ENCODE data around the gene EMP1.

Gene EMP1

DNA sequence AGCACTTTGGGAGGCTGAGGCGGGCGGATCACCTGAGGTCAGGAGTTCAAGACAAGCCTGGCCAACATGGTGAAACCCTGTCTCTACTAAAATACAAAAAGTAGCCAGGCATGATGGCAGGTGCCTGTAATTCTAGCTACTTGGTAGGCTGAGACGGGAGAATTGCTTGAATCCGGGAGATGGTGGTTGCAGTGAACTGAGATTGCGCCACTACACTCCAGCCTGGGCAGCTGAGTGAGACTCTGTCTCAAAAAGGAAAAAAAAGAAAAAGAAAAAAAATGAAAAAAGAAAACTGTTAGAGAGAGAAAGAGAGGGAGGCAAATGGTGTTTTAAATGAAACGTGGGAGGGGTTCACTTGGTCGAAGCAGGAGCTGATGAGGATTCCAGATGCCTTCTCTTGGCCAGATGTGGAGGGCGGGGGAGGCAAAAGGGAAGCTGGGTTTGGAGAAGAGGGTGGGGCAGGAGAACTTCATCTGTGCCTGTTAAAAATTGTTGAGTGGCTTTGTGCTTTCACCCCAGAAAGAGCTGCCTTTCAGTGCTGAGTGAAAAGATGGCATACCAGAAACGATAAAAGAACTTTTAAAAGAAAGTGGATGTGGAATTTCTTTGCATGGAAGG is 1.1 kb downstream of the EMP1 start:
- no peak for DNase-seq (ENCODE audit: low read depth in 2 of 2)

DNA sequence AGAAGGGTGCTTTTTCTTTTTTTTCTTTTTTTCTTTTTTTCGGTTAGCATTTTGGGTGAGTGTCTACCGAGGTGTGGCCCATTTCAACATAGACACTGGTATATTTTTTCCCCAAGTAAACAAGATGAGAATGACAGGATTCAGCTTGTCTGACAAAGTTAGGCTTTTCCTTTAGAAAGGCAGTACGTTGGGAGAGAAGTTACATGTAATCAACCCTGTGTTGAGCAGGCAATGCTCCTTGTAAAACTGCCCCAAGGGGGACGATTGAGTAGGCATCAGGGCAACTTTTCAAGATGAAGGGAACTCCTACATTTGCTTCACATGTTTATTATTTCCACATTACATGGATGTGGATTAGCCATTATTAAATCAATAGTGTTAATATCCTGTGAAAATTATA is 1.7 kb downstream of the EMP1 start:
- DNase-seq (ENCODE audit: low read depth in 2 of 2): no peak

DNA sequence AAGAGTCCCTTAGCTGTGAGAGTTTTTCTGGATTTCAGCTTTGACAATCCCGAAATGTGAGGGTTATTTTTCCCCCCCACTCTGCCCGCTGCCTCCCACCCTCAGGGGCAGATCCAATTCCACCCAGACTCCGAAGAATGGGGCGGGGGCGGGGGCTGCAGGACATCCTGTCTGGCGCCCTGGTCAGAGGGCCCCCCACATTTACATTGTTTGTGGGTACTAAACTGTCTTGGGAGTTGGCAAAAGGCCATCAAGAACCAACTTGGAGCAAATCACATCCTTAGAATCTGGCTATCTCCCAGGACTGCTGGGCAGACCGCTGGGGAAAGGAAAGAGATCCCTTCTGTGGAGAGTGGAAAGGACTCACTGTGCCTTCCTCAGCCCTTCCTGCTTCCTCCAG is 2.4 kb downstream of the EMP1 start:
- no peak for DNase-seq (ENCODE audit: low read depth in 2 of 2)

DNA sequence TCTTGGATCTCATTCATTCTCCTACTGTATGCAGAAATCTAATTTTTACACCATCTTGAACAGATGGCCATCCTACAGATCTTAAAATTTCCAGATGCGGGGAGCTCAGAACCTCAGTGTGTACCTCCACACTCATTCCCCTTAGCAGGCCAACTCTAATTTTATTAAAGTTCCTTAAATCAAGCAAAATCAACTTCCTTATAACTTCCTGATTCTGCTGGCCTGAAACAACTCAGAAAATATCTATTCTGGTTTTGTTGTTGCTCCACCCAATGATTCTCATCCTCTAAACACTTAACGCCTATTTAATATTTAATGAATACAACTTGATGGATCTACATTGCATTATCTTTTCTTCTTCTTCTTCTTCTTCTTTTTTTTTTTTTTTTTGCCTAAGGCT is 3.1 kb downstream of the EMP1 start:
- DNase-seq (ENCODE audit: low read depth in 2 of 2): no peak

DNA sequence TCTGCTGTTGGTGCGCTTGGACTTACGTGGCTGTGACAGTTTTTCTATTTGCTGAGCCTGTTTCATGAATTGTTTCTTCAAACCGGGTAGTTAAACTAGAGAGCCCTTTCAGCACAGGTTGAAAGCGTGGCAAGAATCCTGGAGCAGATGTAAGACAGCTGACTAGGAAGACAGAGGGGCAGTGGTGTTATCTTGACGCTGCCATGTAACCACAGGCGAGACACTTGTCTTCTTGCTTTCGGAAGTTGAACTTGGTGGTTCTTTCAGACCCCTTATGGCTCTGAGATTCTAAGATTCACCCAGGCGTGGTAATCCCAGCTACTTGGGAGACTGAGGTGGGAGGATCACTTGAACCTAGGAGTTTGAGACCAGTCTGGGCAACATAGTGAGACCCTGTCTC is 4.3 kb downstream of the EMP1 start:
- DNase-seq (ENCODE audit: low read depth in 2 of 2): no peak

DNA sequence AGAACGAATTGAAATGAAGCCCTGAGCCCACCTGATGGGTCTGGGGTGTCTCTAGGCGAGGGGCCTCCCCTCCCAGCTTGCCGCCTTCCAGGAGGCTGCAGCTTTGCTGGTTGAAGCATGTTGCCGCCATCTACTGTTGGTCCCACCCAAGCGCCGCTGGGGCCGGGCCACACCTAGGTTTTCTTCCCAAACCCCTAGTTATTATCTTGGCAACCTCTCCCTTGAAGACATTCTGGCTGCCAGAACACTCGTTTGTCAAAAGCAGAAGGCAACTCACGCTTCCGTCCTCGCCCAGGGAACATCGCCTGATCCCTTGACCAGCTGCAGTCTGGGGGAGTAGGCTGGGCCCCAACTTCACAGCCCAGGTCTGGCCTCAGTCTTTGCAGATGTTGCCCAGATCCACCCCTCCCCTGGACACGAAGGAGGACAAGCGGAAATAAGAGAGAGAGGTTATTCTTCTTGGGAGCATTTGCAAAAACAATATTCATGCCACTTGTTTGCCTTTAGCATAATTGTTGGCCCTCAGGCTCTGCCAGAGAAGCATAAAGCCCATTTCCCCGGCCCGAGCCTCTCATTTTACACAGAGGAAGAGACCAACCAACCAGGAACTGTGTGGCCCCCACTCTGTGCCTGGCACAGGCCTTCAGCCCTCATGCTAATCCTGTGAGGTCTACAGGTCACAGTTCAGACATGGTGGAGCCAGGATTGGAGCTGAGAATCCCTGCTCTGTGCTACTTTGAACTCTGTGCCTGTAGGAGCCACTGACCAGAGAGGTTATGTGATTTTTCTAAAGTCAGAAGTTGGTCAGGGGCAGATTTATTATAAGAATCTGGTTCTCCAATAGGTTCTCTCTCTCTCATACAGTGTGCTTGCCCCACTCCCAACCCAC is 6.8 kb downstream of the EMP1 start:
- DNase-seq (ENCODE audit: low read depth in 2 of 2): no peak

DNA sequence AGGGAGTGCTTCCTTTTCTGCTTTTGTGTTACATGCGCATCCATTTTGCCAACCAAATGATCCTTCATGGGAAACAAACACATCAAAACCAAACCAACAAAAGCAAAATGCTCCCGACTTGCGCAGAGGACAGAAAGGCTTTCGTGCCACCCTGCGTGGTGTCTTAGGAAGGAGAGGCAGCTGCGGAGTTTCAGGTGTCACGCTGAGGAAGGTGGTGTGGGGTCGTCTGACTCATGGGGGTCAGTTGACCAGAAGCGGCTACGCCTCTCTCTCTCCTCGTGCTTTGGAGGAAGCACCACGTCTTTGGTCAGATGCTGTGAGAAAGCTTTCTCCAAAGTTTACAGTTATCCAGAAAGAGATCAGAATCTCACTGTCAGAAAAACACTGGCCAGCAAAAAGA is 7.9 kb downstream of the EMP1 start:
- no peak for DNase-seq (ENCODE audit: low read depth in 2 of 2)

DNA sequence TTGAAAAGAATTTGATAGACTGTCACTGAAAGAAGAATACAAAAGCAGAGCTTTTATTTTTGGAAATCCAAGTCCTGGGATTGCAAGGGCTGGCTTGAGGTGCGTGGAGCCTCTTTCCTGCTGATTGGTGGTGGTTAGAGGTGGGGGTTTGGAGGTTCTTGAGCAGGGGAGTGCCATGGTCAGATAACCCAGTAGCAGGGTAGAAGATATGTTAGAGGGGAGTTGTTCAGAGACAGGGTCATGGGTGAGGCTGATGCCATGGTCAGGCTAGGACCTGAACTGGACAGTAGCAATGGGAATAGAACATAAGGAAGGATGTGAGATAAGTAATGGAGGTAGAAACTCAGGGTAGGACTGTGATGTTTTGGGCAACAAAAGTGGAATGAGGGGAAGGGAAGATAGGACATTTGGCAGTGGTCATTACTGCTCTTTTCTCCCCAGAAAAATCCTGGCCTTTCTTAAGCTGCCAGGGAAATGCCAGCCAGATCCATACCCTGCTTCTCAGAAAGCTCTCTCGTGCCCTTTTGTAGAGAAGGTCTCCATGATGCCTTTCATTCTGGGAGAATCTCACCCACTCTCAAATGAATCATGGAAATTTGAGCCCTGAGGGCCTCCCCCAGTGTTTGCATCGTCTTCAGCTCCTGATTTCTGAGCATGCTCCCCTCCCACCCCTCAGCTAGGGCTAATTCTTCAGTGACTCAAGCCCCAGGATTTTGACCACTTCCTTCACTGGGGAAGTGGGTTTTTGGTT is 9.5 kb downstream of the EMP1 start:
- DNase-seq (ENCODE audit: low read depth in 2 of 2): peak; percentile 21 to 34

DNA sequence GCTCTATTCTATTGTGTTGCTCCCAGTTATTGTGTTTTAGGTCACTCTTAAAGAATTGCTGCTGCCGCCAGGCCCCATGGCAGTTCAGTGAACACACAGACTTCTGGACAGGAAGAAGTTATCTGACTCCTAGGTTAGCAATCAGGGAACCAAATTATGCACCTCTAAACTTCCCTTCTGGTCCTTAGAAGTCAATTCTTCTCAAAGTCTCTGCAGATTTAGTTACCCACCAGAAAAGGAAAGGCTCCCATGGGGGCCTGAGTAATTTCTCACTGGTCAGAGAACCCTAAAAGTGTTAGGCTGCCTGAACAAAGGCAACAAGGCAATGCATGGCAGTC is 10.0 kb downstream of the EMP1 start:
- no peak for DNase-seq (ENCODE audit: low read depth in 2 of 2)

DNA sequence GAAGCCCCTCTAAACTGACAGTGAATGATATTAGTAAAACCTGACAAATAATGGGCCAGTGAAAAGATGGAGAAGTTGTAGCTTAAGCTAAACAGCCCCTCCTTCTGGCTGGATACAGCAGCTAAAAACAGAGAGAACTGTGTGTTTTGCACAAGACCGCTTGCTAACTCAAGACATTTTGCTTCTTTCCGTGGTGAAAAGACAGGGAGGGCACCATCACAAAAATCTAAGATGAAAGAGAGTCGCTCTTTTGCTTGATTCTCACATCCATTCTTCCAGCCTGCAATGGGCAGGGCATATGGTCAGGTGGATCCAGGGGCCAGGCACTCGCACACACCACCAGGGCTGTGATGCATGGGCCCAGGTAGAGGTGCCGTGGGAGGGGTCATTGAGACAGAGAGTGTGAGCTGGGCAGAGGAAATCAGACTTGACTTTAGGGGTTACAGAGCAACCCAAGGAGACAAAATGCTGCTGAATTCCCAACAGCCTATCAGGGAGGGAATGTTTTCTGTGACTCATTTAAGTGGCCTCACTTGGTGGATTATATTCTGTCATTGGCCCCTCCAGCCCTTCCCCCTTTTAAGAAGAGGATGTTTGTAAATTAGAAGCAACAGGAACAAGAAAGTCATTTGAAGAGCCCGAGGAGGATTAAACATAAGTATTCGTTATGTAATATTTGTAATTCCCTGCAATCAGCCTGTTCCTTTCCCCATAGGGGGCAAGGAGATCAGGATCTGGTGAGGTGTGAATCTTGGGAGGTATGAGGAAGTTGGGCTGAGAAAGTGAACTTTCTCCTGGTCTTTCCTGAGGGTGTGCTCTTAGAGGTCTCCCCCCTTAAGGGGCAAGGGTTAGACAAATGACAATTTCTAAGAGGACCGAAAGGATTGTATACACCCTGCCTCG is 12.3 kb downstream of the EMP1 start:
- no peak for DNase-seq (ENCODE audit: low read depth in 2 of 2)

DNA sequence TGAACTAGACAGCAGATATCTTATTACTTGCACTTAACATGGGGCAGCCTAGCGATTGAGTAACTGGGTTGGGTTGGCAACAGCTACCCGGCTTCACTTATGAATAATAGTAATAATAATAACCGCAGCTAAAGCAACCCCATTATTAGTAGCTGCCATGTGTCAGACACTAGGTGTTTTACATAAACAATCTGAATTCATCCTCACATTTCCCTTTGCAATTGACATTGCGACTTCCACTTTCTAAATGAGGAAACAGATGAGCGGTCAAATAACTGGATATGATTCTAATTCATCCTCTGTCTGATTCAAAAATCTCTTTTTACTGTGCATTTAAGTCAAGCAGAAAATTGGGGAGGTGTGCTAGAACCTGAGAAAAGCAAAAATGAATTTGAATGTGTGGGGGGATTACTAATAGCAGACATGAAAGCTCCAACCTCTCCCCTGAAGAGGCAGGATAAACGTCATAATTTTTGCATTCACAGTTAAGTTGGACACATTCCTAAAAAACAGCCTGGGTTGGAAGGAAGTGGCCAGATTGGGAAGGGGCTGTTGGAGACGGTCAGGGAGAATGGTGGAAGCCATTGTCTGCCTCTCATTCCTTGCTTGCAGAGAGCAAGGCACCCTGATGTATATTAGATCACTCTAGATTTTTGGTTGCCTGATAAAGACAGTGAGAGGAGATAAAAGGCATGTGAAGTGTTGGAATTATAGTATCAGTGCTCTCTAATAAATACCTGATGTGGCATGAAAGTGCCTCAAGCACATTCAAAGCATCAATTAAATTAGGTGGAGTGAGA is 13.1 kb downstream of the EMP1 start:
- DNase-seq (ENCODE audit: low read depth in 2 of 2): no peak

DNA sequence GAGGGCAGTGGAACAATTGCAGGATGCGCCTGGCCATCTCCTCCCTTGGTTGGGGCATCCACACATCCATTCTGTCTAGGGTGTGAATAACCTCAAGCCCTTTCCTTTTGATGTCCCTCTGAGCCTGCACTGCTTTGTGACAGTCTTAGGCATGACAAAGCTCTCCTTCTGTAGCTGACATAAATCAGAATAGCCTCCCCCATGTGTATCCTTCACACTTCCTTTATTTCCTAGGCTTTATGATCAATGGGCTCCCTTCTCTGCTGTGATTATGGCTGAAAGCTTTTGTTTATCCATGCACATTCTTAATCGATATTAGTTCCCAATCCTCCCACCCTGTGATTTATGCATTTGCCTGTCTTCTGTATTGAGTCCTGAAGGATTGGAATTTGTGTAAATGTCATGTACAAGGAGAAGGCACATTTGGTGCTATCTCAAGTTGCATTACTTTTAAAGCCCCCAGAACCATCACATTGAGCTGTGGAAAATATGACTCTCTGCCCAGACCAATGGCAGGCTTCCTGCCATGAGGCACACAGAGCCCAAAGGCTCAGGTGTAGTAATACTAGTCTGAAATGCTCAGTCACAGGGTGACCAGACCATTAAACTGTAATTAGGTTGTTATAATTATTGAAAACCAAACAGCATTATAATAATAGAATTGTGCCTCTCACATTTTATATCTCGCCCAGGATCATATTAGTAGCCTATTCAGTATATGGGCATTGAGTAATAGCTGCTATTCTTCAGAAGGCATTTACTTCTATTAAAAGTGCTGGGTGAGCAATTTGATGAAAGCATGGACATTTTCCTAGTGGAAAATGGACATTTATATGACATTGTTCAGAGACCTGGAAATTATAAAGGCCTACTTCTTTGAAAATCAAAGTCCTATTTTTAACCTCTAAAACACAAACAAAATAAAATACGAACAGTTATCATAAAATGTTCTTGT is 14.0 kb downstream of the EMP1 start:
- no peak for DNase-seq (ENCODE audit: low read depth in 2 of 2)

DNA sequence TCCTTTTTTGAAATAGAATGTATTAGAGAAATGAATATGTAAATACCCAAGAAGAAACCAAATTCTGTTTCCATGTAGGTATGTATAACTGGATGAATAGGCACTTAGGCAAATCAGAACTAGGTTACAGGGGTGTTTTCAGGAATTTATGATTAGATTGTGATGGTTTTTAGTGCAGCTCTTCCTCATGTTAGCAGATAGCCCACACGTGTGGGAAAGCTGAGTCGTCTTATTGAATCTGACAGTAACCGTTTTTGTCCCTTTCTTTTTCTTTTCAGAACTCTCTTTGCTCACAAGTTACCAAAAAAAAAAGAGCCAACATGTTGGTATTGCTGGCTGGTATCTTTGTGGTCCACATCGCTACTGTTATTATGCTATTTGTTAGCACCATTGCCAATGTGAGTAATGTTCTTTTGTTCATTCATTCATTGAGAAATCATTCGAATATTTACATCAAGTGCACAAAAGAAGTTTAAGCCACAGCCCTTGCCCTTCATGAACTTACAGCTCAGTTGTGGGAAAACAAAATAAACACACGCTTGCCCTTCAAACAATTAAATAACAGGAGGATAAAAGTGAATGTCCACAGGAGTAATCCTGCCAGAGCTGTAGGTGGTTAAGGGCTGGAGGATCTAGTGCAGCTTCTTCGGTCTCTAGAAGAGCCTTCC is 14.8 kb downstream of the EMP1 start:
- DNase-seq (ENCODE audit: low read depth in 2 of 2): peak in 1 of 2 donors; percentile 29

DNA sequence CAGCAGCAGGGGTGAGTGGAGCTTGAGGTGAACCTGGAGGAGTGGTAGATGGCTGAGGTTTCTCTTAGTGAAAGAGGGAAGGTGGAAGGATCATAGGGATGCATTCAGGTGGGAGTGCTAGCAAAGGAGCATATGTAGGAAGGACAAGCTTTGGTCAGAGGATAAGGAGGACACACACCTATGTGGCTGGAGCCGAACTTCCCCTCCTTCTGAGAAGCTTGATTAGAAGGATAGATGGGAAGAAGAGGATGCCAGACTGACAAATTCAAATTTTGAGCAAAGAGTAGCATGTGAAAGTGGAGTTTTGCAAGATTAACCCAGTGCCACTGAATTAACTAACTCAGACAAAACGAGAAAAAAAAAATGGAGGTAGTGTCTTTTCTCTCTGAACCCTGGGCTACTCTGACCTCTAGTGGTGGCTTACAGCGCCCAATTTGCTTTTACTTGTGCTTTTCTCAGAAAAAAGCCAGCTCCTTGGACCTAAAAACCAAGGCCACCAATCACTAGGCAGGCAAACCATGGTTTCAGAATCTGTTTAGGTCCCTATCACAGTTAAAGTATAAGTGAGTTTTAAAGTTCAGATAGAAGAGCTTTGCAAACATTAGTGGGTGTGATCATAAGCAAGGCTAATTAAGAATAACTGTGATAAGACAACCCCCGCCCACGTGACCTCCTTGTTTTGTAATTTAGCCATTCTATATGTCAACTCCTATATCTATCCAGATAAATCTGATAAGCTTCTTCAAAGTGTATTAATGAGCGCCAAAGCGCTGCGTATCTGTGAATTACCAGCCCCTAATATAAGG is 15.5 kb downstream of the EMP1 start:
- peak; percentile 32 to 34 for DNase-seq (ENCODE audit: low read depth in 2 of 2)

DNA sequence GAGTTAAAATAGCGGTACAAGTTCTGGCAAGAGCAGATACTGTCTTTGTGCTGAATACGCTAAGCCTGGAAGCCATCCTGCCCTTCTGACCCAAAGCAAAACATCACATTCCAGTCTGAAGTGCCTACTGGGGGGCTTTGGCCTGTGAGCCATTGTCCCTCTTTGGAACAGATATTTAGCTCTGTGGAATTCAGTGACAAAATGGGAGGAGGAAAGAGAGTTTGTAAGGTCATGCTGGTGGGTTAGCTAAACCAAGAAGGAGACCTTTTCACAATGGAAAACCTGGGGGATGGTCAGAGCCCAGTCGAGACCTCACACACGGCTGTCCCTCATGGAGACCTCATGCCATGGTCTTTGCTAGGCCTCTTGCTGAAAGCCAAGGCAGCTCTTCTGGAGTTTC is 18.5 kb downstream of the EMP1 start:
- DNase-seq (ENCODE audit: low read depth in 2 of 2): no peak

DNA sequence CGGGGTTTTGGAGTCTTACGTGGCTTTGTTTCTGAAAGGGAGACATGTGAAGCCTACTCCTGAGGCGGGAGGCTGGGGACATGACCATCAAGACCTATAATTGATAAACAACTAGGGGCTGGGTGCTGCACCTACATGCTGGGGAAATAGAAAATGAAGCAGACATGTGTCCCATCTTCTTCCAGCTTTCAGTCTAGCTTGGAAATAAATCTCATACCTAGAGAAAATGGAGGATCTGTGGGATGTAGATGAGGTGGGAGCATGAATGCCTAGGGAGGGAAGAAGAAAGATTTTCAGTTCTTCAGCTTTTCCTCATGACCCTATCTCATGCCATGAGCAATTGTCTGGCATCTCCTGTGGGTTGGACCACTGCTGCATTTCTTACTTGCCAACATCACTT is 22.1 kb downstream of the EMP1 start:
- no peak for DNase-seq (ENCODE audit: low read depth in 2 of 2)

DNA sequence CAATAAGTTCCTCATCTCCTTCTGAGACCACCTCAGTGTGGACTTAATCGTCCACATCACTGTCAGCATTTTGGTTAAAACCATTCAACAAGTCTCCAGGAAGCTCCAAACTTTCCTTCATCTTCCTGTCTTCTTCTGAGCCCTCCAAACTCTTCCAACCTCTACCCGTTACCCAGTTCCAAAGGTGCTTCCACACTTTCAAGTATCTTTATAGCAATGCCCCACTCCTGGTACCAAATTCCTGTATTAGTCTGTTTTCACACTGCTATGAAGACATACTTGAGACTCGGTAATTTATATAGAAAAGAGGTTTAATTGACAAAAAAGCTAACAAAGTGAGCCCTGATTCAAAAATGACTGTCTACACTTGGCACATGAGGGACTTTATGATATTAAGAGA is 22.8 kb downstream of the EMP1 start:
- no peak for DNase-seq (ENCODE audit: low read depth in 2 of 2)

DNA sequence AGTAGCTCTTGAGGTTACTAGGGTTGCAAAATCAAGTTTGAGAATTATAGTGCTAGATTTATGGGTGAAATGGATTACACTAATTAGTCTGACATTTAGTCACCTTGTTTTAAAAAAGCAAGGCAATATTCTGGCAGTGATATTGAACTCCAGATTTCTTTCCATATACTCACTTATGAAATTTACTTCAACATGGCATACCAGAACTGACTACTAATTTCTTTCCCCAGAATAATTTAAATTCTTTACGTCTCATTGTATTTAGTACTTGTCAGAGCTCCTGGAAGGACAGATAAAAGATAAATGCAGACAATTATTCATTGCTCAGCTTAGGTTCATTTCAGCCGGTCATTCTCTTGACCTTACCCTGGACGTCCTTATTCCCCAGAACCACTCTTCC is 24.3 kb downstream of the EMP1 start:
- no peak for DNase-seq (ENCODE audit: low read depth in 2 of 2)

Data from stimulated activated CD8-positive, alpha-beta memory T cell treated with anti-CD3 and anti-CD28 coated beads, Interleukin-15, amount 100 ng/mL, for 48 hours (primary cell).